Spleen (tissue), 7 donors: ENCODE data around the gene CORIN.

Experiments
- POLR2A ChIP-seq, 3 donors: fragments of 450-650 bp; IDR thresholded peaks; one replicate each; pipeline ENCODE4 v1.5.1; 2017; ENCODE audit warnings: antibody characterized with exemption in 3 of 3, mild to moderate bottlenecking in 1 of 3
- POLR2AphosphoS5 ChIP-seq, 3 donors: sonication (generic); formaldehyde crosslinking; IDR thresholded peaks; one replicate each; pipeline ENCODE4 v1.5.1; 2017; ENCODE audit warnings: antibody characterized with exemption in 3 of 3
- TF ChIP-seq, protein P1 (sequence below), 11 experiments: fragments of 200-600 bp in 7 of 11; fragments of 450-650 bp in 4 of 11; sonication (generic) in 4 of 11; IDR thresholded peaks in 8 of 11; conservative IDR thresholded peaks in 3 of 11; 1 replicate in 7 of 11; 2 replicates in 4 of 11; pipeline versions ENCODE4 v1.4.0 to v1.8.0; 2016 to 2021; ENCODE audit warnings: antibody characterized with exemption in 11 of 11, inconsistent platforms in 4 of 11, mild to moderate bottlenecking in 1 of 11
- donor health status: DM: no; HTN: no; CAD: no; lungs with moderate emphysema.
- donor health status: DM: no; HTN: no; CAD: no.
- donor health status: DM: no; HTN: no; CAD: no.

DNA sequence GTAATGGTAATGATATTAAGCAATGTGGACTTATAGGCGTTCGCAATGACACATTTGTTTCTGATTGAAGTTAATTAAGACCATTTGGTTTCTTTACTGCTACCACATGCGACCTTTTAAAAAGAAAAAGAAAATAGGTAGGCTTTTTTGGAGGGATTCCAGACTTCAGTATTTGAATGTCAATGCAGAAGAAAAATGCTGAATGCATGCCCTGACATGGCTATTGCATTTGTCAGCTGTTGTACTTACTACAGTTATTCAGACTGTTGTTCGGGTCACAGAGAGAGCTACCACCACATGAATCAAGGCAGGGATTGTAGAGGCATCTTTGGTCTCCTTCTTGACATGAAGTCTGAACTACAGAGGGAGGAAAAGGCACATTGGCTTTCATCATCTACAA lies 163.7 kb downstream of the CORIN start:
- TF ChIP-seq, protein P1, sequence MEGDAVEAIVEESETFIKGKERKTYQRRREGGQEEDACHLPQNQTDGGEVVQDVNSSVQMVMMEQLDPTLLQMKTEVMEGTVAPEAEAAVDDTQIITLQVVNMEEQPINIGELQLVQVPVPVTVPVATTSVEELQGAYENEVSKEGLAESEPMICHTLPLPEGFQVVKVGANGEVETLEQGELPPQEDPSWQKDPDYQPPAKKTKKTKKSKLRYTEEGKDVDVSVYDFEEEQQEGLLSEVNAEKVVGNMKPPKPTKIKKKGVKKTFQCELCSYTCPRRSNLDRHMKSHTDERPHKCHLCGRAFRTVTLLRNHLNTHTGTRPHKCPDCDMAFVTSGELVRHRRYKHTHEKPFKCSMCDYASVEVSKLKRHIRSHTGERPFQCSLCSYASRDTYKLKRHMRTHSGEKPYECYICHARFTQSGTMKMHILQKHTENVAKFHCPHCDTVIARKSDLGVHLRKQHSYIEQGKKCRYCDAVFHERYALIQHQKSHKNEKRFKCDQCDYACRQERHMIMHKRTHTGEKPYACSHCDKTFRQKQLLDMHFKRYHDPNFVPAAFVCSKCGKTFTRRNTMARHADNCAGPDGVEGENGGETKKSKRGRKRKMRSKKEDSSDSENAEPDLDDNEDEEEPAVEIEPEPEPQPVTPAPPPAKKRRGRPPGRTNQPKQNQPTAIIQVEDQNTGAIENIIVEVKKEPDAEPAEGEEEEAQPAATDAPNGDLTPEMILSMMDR (IDR thresholded peaks at IDR 0.05 in 8 of 11, conservative IDR thresholded peaks at IDR 0.05 in 3 of 11), result no peak
- no peak for TF ChIP-seq POLR2A (IDR thresholded peaks at IDR 0.05)
- TF ChIP-seq POLR2AphosphoS5 (IDR thresholded peaks at IDR 0.05), result no peak
